GM12872 (cell line): ENCODE measurements around the gene TDRD10.

ENCODE experiments used
- TF ChIP-seq, protein P1 (sequence below): IDR thresholded peaks from 3 replicates; pipeline ENCODE4 v1.5.1; 2011; ENCODE audit warnings: low read depth, mild to moderate bottlenecking, low read length, moderate library complexity; ENCODE audit not compliant: insufficient read depth

Gene TDRD10

DNA sequence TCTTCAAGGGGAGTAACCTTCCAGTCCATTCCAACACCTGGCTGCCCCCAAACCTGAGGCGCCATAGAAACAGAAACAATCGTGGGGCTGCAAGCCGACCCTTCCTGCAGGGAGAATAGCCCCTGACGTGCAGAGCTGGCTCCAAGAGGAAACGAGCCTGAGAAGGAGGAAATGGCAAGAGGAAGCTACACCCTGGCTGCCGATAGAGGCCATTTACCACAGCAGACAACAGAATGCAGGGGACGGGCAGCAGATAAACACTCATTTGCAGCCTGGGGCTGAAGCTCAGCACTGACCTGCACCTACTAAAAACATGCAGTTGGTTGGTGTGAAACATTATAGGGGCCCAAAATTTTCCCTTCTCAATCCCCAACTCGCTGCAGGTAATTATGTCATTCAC is 8.7 kb upstream of the TDRD10 start:
- TF ChIP-seq, protein P1, sequence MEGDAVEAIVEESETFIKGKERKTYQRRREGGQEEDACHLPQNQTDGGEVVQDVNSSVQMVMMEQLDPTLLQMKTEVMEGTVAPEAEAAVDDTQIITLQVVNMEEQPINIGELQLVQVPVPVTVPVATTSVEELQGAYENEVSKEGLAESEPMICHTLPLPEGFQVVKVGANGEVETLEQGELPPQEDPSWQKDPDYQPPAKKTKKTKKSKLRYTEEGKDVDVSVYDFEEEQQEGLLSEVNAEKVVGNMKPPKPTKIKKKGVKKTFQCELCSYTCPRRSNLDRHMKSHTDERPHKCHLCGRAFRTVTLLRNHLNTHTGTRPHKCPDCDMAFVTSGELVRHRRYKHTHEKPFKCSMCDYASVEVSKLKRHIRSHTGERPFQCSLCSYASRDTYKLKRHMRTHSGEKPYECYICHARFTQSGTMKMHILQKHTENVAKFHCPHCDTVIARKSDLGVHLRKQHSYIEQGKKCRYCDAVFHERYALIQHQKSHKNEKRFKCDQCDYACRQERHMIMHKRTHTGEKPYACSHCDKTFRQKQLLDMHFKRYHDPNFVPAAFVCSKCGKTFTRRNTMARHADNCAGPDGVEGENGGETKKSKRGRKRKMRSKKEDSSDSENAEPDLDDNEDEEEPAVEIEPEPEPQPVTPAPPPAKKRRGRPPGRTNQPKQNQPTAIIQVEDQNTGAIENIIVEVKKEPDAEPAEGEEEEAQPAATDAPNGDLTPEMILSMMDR = no peak

DNA sequence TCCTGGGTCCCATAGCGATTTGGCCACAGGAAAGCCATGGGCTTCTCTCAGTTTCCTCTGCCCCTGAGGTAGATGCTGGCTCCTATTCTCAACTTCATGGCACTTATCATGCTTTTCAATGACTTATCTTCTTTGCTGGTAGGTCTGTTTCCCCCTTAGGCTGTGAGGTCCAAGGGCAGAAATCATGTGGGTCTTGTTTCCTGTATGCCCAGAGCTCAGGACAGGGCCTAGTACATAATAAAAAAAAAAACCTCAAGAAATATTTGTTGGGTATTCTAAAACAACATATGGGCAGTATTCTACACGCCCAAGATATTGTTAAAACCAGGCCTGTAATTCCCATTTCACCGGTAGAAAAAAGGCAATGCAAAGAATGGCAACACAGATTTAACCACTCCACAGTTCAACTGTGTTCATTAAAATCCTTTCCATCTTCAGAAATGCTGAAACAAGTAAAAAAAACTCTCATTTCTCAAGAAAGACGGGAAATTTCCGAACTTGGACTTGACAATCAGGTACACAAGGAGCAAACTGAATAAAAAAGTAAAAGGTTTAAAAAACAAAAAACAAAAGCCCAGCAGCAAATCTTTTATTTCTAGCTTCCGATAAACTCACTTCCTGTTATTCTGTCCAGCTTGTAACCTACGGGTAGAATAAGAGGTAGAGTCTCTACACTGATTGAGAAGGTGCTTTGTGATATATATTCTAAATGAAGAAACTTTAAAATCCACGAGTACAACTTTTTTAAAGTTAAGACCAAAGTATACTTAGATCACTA is 6.3 kb upstream of the TDRD10 start:
- TF ChIP-seq, protein P1 = no peak

DNA sequence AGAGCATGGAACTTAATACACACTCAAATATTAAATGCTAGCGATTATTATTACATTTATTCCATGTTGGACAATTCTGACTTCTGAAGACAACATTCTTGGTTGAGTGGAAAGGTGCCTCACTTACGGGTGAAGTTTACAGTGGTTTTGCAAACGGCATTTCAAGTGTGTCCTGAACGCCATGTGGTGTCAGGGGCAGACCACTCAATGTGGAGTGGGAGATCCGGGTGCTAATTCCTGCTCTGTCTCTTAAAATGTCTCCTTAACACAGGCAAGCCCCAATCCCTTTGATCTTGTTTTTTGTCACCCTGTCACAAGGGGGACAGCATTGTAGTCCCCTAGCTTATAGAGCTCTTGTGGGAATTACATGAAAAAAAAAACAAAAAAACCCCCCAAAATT is 5.6 kb upstream of the TDRD10 start:
- TF ChIP-seq, protein P1 = no peak

DNA sequence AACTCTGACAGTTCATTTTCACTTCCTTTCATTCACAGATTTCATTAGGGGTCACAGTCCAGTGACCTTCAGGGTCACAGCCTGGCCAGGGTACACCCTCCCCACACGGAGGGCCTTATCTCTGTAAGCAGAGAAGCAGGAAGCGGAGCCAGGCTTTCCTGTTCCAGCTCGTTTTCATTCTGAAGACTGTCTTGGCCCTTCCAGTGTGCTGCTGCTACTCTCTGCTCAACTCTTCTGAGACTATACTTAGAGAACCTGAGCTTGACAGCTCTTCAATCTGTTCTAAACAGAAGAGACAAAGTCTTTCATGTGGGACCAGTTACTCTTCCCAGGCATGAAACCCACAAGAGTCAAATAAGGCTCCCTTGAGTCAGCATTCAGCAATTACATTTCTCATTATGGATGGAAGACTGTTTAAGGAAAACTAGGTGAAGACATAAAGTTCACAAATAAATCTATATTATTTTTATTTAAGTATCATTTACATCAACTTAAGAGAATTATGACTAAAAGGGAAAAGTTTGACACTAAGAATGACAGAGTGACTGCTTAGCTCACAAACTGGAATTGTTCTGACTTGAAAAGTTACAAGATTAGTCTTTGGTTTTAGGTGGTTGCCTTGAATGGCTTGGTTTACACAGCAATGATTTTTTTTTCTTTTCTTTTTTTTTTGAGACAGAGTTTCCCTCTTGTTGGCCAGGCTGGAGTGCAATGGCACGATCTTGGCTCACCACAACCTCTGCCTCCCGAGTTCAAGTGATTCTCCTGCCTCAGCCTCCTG is 4.8 kb upstream of the TDRD10 start:
- TF ChIP-seq, protein P1 = no peak

DNA sequence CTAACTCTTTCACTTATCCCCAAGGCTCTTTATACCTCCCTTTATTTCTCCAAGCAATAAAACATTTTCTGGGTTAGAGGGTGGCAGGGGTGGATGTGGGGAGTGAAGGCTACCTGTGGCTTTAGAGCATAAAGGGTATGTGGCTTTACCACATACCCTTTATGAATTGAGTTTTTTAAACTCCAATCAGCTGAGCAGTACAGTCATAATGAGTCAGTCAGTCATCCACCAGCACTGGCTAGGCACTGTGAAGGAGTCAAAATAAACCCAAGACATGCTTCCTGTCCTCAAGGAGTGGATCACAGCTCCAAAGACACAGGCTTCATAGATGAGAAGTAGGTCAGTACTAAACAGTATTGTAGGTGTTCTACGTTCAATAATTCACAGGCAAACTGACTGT is 2.6 kb upstream of the TDRD10 start:
- TF ChIP-seq, protein P1 = no peak

DNA sequence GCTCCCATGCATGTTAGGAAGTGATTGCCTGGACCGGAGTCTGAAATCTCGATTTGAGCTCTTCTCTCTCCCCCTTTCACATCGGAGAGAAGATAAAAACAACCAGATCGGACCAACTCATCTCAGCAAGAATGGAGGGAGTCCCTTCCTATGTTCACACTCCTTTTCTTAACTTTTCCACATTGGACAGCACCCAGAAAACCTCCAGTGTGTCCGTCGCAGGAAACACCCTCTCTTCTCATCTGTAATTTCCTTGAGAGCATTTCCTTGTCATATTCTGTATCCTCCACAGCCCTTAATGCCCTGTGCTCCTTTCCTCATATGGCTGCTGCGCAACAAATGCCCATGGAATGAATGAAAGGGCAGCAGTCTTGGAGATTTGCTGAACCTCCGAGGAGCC is 1.5 kb upstream of the TDRD10 start:
- TF ChIP-seq, protein P1 = no peak

DNA sequence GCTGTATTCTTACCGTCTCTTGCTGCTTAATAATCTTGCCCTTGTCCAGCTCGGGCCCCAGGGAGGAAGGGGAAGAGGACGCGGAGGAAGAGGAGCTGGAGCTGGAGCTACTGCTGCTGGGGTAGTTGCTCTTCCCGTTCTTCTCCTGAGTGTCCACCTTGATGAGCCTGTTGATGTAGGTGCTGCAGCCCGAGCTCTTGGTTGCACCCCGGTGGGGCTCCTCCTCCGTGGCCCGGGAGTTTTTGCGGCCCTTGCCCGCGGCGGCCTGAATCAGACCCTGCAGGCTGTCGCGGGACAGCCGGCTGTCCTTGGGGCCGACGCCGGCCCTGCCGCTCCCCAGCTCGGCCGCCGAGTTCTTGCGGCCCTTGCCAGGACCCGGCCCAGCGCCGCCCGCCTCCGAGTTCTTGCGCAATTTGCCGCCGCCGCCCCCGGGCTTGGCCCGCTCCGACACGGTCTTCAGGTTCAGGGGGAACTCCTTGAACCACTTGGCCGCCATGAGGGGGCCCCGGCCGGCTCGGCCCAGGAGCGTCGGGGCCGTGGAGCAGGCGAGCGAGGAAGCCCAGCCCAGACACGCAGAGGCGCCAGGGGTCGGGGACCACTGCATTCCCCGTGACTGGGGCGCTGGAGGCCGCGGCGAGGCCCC is 475 bp upstream of the TDRD10 start:
- TF ChIP-seq, protein P1 = no peak
